A549 (cell line): ENCODE results near the gene ARHGEF3. TPM values are rescaled to one million over a fixed set of nuclear protein-coding genes. Genes with fewer than 3 reads are reported as not detected.

Source experiments
- ATAC-seq, 2 experiments: fragments of 200-7000 bp in 1 of 2; fragments of >200 bp in 1 of 2; cut with Nextera tagmentation in 1 of 2; cut with Tn5 transposase in 1 of 2; 3 replicates each; pipeline versions ENCODE4 v1.8.0 to v1.9.1; 2018 to 2020; ENCODE audit warnings: mild to moderate bottlenecking in 1 of 2, moderate library complexity in 1 of 2
- CTCF ChIA-PET: fragments of 300-600 bp; sonication (Branson Sonifier 250); formaldehyde crosslinking; extraction: SDS; loops from one replicate; lab custom pipeline; 2021; ENCODE audit warnings: antibody characterized with exemption, inconsistent platforms; lab: Yijun Ruan, JAX
- POLR2A ChIA-PET: fragments of 350-600 bp; formaldehyde crosslinking; extraction: SDS; loops from one replicate; lab custom pipeline; 2021; ENCODE audit warnings: antibody characterized with exemption, inconsistent platforms; lab: Yijun Ruan, JAX
- DNase-seq, 2 experiments: peaks; one replicate each; pipeline versions ENCODE4 v3.0.0 to v3.0.0-alpha.2; 2011 to 2016; ENCODE audit warnings: low read depth in 1 of 2, low spot score in 1 of 2
- FAIRE-seq: peaks from 2 replicates; lab custom pipeline; 2011; peaks lifted over from hg19 to GRCh38; lab: Jason Lieb, UNC
- H3K27ac ChIP-seq, 2 experiments: fragments of >200 bp; sonication (Bioruptor Twin); formaldehyde crosslinking; 3 replicates each; pipeline ENCODE4 v1.5.1; 2016 to 2017
- H3K4me1 ChIP-seq: fragments of >200 bp; sonication (Bioruptor Twin); formaldehyde crosslinking; 3 replicates; pipeline ENCODE4 v1.6.1; 2016
- H3K4me2 ChIP-seq: fragments of >200 bp; sonication (Bioruptor Twin); formaldehyde crosslinking; 3 replicates; pipeline ENCODE4 v1.6.1; 2016
- H3K4me3 ChIP-seq: fragments of >200 bp; sonication (Bioruptor Twin); formaldehyde crosslinking; 3 replicates; pipeline ENCODE4 v1.5.1; 2016
- H3K9me3 ChIP-seq: fragments of >200 bp; sonication (Bioruptor Twin); formaldehyde crosslinking; 3 replicates; pipeline ENCODE4 v1.6.1; 2016
- ATOH8 ChIP-seq: fragments of 250-450 bp; sonication (Bioruptor Pico); IDR thresholded peaks from 2 replicates; pipeline ENCODE4 v1.5.0; 2020; ENCODE audit warnings: low read depth, mild to moderate bottlenecking, moderate library complexity
- BHLHE40 ChIP-seq: IDR thresholded peaks from 2 replicates; pipeline ENCODE4 v1.6.1; 2012; ENCODE audit warnings: low read depth, low read length, inconsistent platforms
- CEBPB ChIP-seq, 2 experiments: fragments of >200 bp in 1 of 2; sonication (Bioruptor Twin) in 1 of 2; formaldehyde crosslinking in 1 of 2; IDR thresholded peaks; 2 replicates each; pipeline ENCODE4 v1.6.1; 2012 to 2016
- CHD2 ChIP-seq: fragments of 150-350 bp; IDR thresholded peaks from 2 replicates; pipeline ENCODE4 v1.6.1; 2014; ENCODE audit warnings: low read length; ENCODE audit not compliant: partially characterized antibody
- CHD4 ChIP-seq: fragments of 200-600 bp; sonication (generic); IDR thresholded peaks from 2 replicates; pipeline ENCODE4 v1.6.1; 2016; ENCODE audit warnings: antibody characterized with exemption, mild to moderate bottlenecking, borderline replicate concordance
- EHMT2 ChIP-seq: fragments of 200-600 bp; sonication (generic); IDR thresholded peaks from 2 replicates; pipeline ENCODE4 v1.6.1; 2016; ENCODE audit warnings: antibody characterized with exemption, low read depth, mild to moderate bottlenecking, moderate library complexity
- ESRRA ChIP-seq: fragments of 150-350 bp; IDR thresholded peaks from 2 replicates; pipeline ENCODE4 v1.6.1; 2014; ENCODE audit warnings: mild to moderate bottlenecking, low read length, borderline replicate concordance
- FOSL2 ChIP-seq, 2 experiments: fragments of 450-650 bp in 1 of 2; fragments of >200 bp in 1 of 2; sonication (Bioruptor Twin) in 1 of 2; formaldehyde crosslinking; IDR thresholded peaks; 2 replicates each; pipeline versions ENCODE4 v1.5.0 to v1.6.1; 2016 to 2020; ENCODE audit warnings: mild to moderate bottlenecking in 1 of 2, moderate library complexity in 1 of 2
- FOXS1 ChIP-seq: fragments of 250-450 bp; sonication (Bioruptor Pico); IDR thresholded peaks from 2 replicates; pipeline ENCODE4 v1.5.0; 2020; ENCODE audit warnings: mild to moderate bottlenecking, moderate library complexity
- GATA3 ChIP-seq: IDR thresholded peaks from 2 replicates; pipeline ENCODE4 v1.6.1; 2012; ENCODE audit warnings: borderline replicate concordance
- HOXA7 ChIP-seq: fragments of 250-450 bp; sonication (Bioruptor Pico); IDR thresholded peaks from 2 replicates; pipeline ENCODE4 v1.5.0; 2020; ENCODE audit warnings: mild to moderate bottlenecking, moderate library complexity
- HOXB13 ChIP-seq: fragments of 250-450 bp; sonication (Bioruptor Pico); IDR thresholded peaks from 2 replicates; pipeline ENCODE4 v1.5.0; 2020; ENCODE audit warnings: low read depth, mild to moderate bottlenecking, moderate library complexity
- HOXB5 ChIP-seq: fragments of 250-450 bp; sonication (Bioruptor Pico); IDR thresholded peaks from 2 replicates; pipeline ENCODE4 v1.5.0; 2020; ENCODE audit warnings: mild to moderate bottlenecking, moderate library complexity
- KDM1A ChIP-seq: fragments of 200-600 bp; sonication (generic); IDR thresholded peaks from 2 replicates; pipeline ENCODE4 v1.6.1; 2016; ENCODE audit warnings: low read depth, mild to moderate bottlenecking
- KDM5A ChIP-seq: fragments of 200-600 bp; sonication (generic); IDR thresholded peaks from 2 replicates; pipeline ENCODE4 v1.6.1; 2016; ENCODE audit warnings: antibody characterized with exemption, mild to moderate bottlenecking
- MAFK ChIP-seq: fragments of 450-650 bp; IDR thresholded peaks from 2 replicates; pipeline ENCODE4 v1.6.1; 2014; ENCODE audit not compliant: partially characterized antibody
- MYC ChIP-seq: IDR thresholded peaks from 2 replicates; pipeline ENCODE4 v1.6.1; 2012; ENCODE audit warnings: mild to moderate bottlenecking, inconsistent platforms, low read length, improper control_type of control experiment, borderline replicate concordance
- NPAS2 ChIP-seq: fragments of 250-450 bp; sonication (Bioruptor Pico); IDR thresholded peaks from 2 replicates; pipeline ENCODE4 v1.8.0; 2022; ENCODE audit warnings: mild to moderate bottlenecking, moderate library complexity, borderline replicate concordance
- RAD21 ChIP-seq, 2 experiments: fragments of >200 bp in 1 of 2; sonication (Bioruptor Twin) in 1 of 2; formaldehyde crosslinking in 1 of 2; IDR thresholded peaks in 1 of 2; conservative IDR thresholded peaks in 1 of 2; 2 replicates in 1 of 2; 3 replicates in 1 of 2; pipeline ENCODE4 v1.6.1; 2012 to 2018; ENCODE audit warnings: inconsistent platforms in 1 of 2
- RFX5 ChIP-seq: fragments of 450-650 bp; IDR thresholded peaks from 2 replicates; pipeline ENCODE4 v1.7.1; 2014; ENCODE audit warnings: antibody characterized with exemption, mild to moderate bottlenecking, moderate library complexity
- SMC3 ChIP-seq: fragments of >200 bp; sonication (Bioruptor Twin); formaldehyde crosslinking; IDR thresholded peaks from 3 replicates; pipeline ENCODE4 v1.6.1; 2018; ENCODE audit warnings: inconsistent platforms
- SREBF2 ChIP-seq: fragments of 450-650 bp; IDR thresholded peaks from 2 replicates; pipeline ENCODE4 v1.6.1; 2014; ENCODE audit warnings: mild to moderate bottlenecking, moderate library complexity
- TFCP2L1 ChIP-seq: fragments of 250-450 bp; sonication (Bioruptor Pico); IDR thresholded peaks from 2 replicates; pipeline ENCODE4 v1.5.0; 2021; ENCODE audit warnings: mild to moderate bottlenecking
- ZFP36 ChIP-seq: fragments of 450-650 bp; IDR thresholded peaks from 2 replicates; pipeline ENCODE4 v1.6.1; 2014; ENCODE audit warnings: borderline replicate concordance; ENCODE audit not compliant: partially characterized antibody
- ZSCAN20 ChIP-seq: fragments of 250-450 bp; sonication (Bioruptor Pico); IDR thresholded peaks from 2 replicates; pipeline ENCODE4 v1.8.0; 2022; ENCODE audit warnings: mild to moderate bottlenecking, moderate library complexity
- WGBS: methylation state at CpG from one replicate; pipeline ENCODE4 v1.1.6; 2017; ENCODE audit errors: missing lambda C conversion rate; 5-methylcytosine and 5-hydroxymethylcytosine counted together
- polyA plus RNA-seq, 4 experiments: library from polyadenylated mRNA; depleted of rRNA in 3 of 4; stranded (reverse); fragments of >200 nt; fragmentation: RNase III in 1 of 4; extraction: RNeasy Plus Mini Kit Qiagen cat#74134 plus additional on column Dnase treatment in 1 of 4; gene quantifications; 2 replicates in 3 of 4; 3 replicates in 1 of 4; pipeline ENCODE4 v1.2.3, GENCODE V29; 2011 to 2017

The ARHGEF3 gene
- polyA plus RNA-seq, 2 of the 4 experiments (the other 2 are of a cell fraction): 7.3 to 10.6 TPM

DNA sequence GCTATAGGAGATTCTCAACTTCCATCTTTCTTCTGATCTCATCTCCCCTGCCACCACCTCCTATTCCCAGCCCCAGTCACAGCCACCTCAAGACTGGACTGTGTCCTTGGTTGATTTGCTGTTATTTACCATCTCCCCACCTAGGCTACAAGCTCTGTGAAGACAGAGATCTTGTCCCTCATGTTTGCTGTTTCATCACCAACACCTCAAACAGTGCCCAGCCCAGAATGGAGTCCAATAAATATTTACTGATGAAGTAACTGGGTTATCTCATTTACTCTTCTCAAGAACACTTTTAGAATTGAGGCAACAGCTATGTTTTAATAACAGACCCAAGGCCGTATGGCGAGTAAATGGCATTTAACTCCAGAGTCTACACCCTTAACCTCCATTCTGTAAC, 29.1 kb upstream of the ARHGEF3 start:
- WGBS: 82% methylated on average over 2 of the region's 2 CpGs
- no peak overlapping the region for H3K4me2 ChIP-seq
- no peak for ATAC-seq
- TF ChIP-seq HOXB13 (CRISPR knock-in tag) (no peak), ZSCAN20 (CRISPR knock-in tag) (no peak), KDM5A (no peak), ATOH8 (CRISPR knock-in tag) (no peak), ESRRA (no peak), EHMT2 (no peak), BHLHE40 (no peak), SMC3 (no peak), HOXA7 (CRISPR knock-in tag) (no peak), MYC (no peak), NPAS2 (CRISPR knock-in tag) (no peak), RFX5 (no peak), CHD4 (no peak), GATA3 (no peak), SREBF2 (no peak), FOXS1 (no peak), ZFP36 (no peak), KDM1A (no peak), HOXB5 (CRISPR knock-in tag) (no peak)
- TF ChIP-seq, all 56 proteins: peak for 0
- no peak for FAIRE-seq
- POLR2A ChIA-PET: no interaction called here
- H3K4me3 ChIP-seq: no peak overlapping the region
- H3K27ac ChIP-seq: no peak overlapping the region
- H3K4me1 ChIP-seq: peaks cover 10% of the 10 kb centered on the region
- no peaks in the 10 kb centered on the region for H3K9me3 ChIP-seq
- no peak for DNase-seq
- CTCF ChIA-PET: no interaction called here

- Histone ChIP-seq H3K4me1 (peaks cover 5% of the 10 kb centered on the region; the same call in 1 of the 3 replicates), H3K9me3 (no peaks in the 10 kb centered on the region), H3K27ac (no peak overlapping the region), H3K4me3 (no peak overlapping the region), H3K4me2 (no peak overlapping the region)
- FAIRE-seq (no peak), ATAC-seq (no peak), DNase-seq (no peak)
- POLR2A ChIA-PET: no interaction called here
- CTCF ChIA-PET: no interaction called here
- 71% methylated on average over 1 of the region's 1 CpG for WGBS
- TF ChIP-seq RAD21 (conservative IDR thresholded peaks at IDR 0.05 in 1 of 2, IDR thresholded peaks at IDR 0.05 in 1 of 2) (no peak), NPAS2 (CRISPR knock-in tag) (no peak), CHD2 (no peak)
Observed at GRCh38 chr3:56829533-56829932, 27.8 kb upstream of the ARHGEF3 start.

- FAIRE-seq (no peak), ATAC-seq (no peak), DNase-seq (no peak)
- CTCF ChIA-PET: interaction anchor here (1.0 kb wide), 1 partner anchor 27 kb away, joined by 5 read pairs; no protein-coding TSS in a partner anchor
- TF ChIP-seq FOSL2 (IDR thresholded peaks at IDR 0.05) (peak; percentile 38; the same call in 1 of the 2 replicates), FOSL2 (CRISPR knock-in tag; IDR thresholded peaks at IDR 0.05) (peak; percentile 41; the same call in 1 of the 2 replicates), CEBPB (IDR thresholded peaks at IDR 0.05) (peak in 1 of 2 experiments; percentile 52; a peak in 2 of 4 replicates), TFCP2L1 (CRISPR knock-in tag) (no peak), MAFK (no peak)
- Histone ChIP-seq H3K4me2 (no peak overlapping the region), H3K4me3 (no peak overlapping the region), H3K27ac (no peak overlapping the region), H3K9me3 (no peaks in the 10 kb centered on the region), H3K4me1 (peaks cover 13% of the 10 kb centered on the region; the same call in 1 of the 3 replicates)
- POLR2A ChIA-PET: no interaction called here
- 86% methylated on average over 5 of the region's 5 CpGs for WGBS
Observed at GRCh38 chr3:56826831-56827722, 25.3 kb upstream of the ARHGEF3 start.
